ENCODE results near the gene CMTR1. TPM values are rescaled to one million over a fixed set of nuclear protein-coding genes. Genes with fewer than 3 reads are reported as not detected.

CMTR1 gene
- total RNA-seq, 2 donors from 2014 or later, result 28.1 to 147 TPM

GRCh38 chr6:37506479-37506878, 73.5 kb downstream of the CMTR1 start:
- no peak overlapping the region for H3K27ac ChIP-seq
- TF ChIP-seq POLR2A (IDR thresholded peaks at IDR 0.05) (no peak), POLR2AphosphoS5 (IDR thresholded peaks at IDR 0.05) (no peak), CTCF (IDR thresholded peaks at IDR 0.05) (no peak)
- DNase-seq (ENCODE audit: low spot score), result no peak
- H3K36me3 ChIP-seq, result no peaks in the 10 kb centered on the region
- WGBS, result 71% methylated on average over 4 of the region's 4 CpGs
- no peaks in the 10 kb centered on the region for H3K27me3 ChIP-seq (replicated peaks; ENCODE audit: insufficient read depth)
- H3K4me3 ChIP-seq, result no peak overlapping the region
- intact Hi-C loops (cut with DNase I), result no loop called here
- no peaks in the 10 kb centered on the region for H3K4me1 ChIP-seq (replicated peaks)
- no peaks in the 10 kb centered on the region for H3K9me3 ChIP-seq

- intact Hi-C loops (cut with DNase I), result no loop called here
Measured at GRCh38 chr6:37507077-37507476, 74.1 kb downstream of the CMTR1 start.

GRCh38 chr6:37507690-37508421, 74.8 kb downstream of the CMTR1 start:
- Histone ChIP-seq H3K9me3 (no peaks in the 10 kb centered on the region), H3K27ac (no peak overlapping the region), H3K36me3 (no peaks in the 10 kb centered on the region), H3K4me1 (replicated peaks) (no peaks in the 10 kb centered on the region), H3K27me3 (replicated peaks; ENCODE audit: insufficient read depth) (no peaks in the 10 kb centered on the region), H3K4me3 (no peak overlapping the region)
- 63% methylated on average over 4 of the region's 4 CpGs for WGBS
- no peak for DNase-seq (ENCODE audit: low spot score)
- intact Hi-C loops (cut with DNase I), result no loop called here
- TF ChIP-seq CTCF (IDR thresholded peaks at IDR 0.05) (no peak), POLR2AphosphoS5 (IDR thresholded peaks at IDR 0.05) (no peak), POLR2A (IDR thresholded peaks at IDR 0.05) (no peak)

More at GRCh38 chr6:37507077-37507476, 74.1 kb downstream of the CMTR1 start:
- no peak overlapping the region for H3K4me3 ChIP-seq
- TF ChIP-seq POLR2AphosphoS5 (IDR thresholded peaks at IDR 0.05), result no peak
- no peak for TF ChIP-seq POLR2A (IDR thresholded peaks at IDR 0.05)
- TF ChIP-seq CTCF (IDR thresholded peaks at IDR 0.05), result no peak
- no peaks in the 10 kb centered on the region for H3K27me3 ChIP-seq (replicated peaks; ENCODE audit: insufficient read depth)
- no peaks in the 10 kb centered on the region for H3K9me3 ChIP-seq
- WGBS, result 88% methylated on average over 5 of the region's 5 CpGs
- DNase-seq (ENCODE audit: low spot score), result no peak
- no peaks in the 10 kb centered on the region for H3K4me1 ChIP-seq (replicated peaks)
- no peaks in the 10 kb centered on the region for H3K36me3 ChIP-seq
- no peak overlapping the region for H3K27ac ChIP-seq

- Histone ChIP-seq H3K9me3 (no peaks in the 10 kb centered on the region), H3K4me1 (replicated peaks) (peaks cover 8% of the 10 kb centered on the region), H3K27ac (no peak overlapping the region), H3K27me3 (replicated peaks; ENCODE audit: insufficient read depth) (no peaks in the 10 kb centered on the region), H3K36me3 (no peaks in the 10 kb centered on the region), H3K4me3 (no peak overlapping the region)
- WGBS, result 84% methylated on average over 5 of the region's 5 CpGs
- intact Hi-C loops (cut with DNase I), result no loop called here
- TF ChIP-seq CTCF (IDR thresholded peaks at IDR 0.05), result no peak
- no peak for TF ChIP-seq POLR2AphosphoS5 (IDR thresholded peaks at IDR 0.05)
- no peak for TF ChIP-seq POLR2A (IDR thresholded peaks at IDR 0.05)
- no peak for DNase-seq (ENCODE audit: low spot score)
Measured at GRCh38 chr6:37511201-37511600, 78.2 kb downstream of the CMTR1 start.

- Histone ChIP-seq H3K27me3 (replicated peaks; ENCODE audit: insufficient read depth) (no peaks in the 10 kb centered on the region), H3K4me3 (no peak overlapping the region), H3K9me3 (no peaks in the 10 kb centered on the region), H3K36me3 (no peaks in the 10 kb centered on the region), H3K4me1 (replicated peaks) (peaks cover 13% of the 10 kb centered on the region), H3K27ac (no peak overlapping the region)
- no peak for TF ChIP-seq POLR2AphosphoS5 (IDR thresholded peaks at IDR 0.05)
- no peak for TF ChIP-seq POLR2A (IDR thresholded peaks at IDR 0.05)
- TF ChIP-seq CTCF (IDR thresholded peaks at IDR 0.05), result no peak
- 66% methylated on average over 16 of the region's 16 CpGs for WGBS
- intact Hi-C loops (cut with DNase I), result no loop called here
- no peak for DNase-seq (ENCODE audit: low spot score)
Measured at GRCh38 chr6:37511910-37512399, 78.9 kb downstream of the CMTR1 start.

All from prostate gland (tissue), 2 donors.